WERI-Rb-1 (cell line): ENCODE measurements around the gene XAF1.

ENCODE experiments used
- DNase-seq: peaks from one replicate; pipeline ENCODE4 v3.0.0-alpha.2; 2020
- H3K27ac ChIP-seq: fragments of 250-450 bp; sonication (Bioruptor Pico); 2 replicates; pipeline ENCODE4 v1.5.1; 2020; ENCODE audit warnings: mild to moderate bottlenecking, moderate library complexity
- H3K27me3 ChIP-seq: fragments of 250-450 bp; sonication (Bioruptor Pico); 2 replicates; pipeline ENCODE4 v1.5.1; 2021; ENCODE audit warnings: mild to moderate bottlenecking, low read depth, moderate library complexity; ENCODE audit not compliant: insufficient read depth, severe bottlenecking
- H3K36me3 ChIP-seq: fragments of 250-450 bp; sonication (Bioruptor Pico); 2 replicates; pipeline ENCODE4 v1.5.1; 2020; ENCODE audit warnings: mild to moderate bottlenecking, moderate library complexity
- H3K4me3 ChIP-seq: 2 replicates; pipeline ENCODE4 v1.5.1; 2011; ENCODE audit warnings: low read depth, mild to moderate bottlenecking, control low read depth, low read length
- H3K9me3 ChIP-seq: fragments of 250-450 bp; sonication (Bioruptor Pico); 2 replicates; pipeline ENCODE4 v1.5.1; 2021; ENCODE audit warnings: mild to moderate bottlenecking, moderate library complexity; ENCODE audit not compliant: severe bottlenecking
- TF ChIP-seq, protein P1 (sequence below): IDR thresholded peaks from 2 replicates; pipeline ENCODE4 v1.5.1; 2011; ENCODE audit warnings: low read depth, mild to moderate bottlenecking, control low read depth, inconsistent platforms, low read length

The XAF1 gene

DNA sequence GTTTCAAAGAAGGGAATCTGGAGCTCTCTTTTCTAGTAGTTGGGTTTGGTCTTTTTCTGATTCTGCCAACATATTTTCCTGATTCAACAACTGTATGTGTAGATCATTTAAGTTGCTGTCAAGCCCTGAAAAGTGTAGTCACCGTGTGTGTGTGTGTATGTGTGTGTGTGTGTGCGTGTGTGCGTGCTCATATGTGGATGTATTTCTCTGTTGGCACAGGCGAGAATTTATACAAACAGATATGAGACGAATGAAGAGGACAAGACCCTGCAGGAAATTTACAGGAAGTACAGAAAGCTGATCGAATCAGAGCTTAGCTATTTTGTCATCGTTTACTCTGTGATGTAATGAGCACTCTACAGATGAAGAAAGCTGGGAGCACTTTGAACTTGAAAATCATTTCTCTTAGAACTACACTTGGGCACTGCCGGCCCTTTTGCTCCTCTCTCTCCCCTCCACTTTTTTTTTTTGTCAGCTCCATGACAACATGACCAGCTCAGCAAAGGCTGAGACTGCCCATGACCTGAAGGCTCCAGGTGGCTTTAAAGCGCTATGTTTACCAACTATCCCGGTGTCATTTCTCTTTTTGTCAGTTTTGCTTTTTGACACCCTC lies 31.3 kb downstream of the XAF1 start:
- H3K4me3 ChIP-seq, result no peak overlapping the region
- TF ChIP-seq, protein P1, sequence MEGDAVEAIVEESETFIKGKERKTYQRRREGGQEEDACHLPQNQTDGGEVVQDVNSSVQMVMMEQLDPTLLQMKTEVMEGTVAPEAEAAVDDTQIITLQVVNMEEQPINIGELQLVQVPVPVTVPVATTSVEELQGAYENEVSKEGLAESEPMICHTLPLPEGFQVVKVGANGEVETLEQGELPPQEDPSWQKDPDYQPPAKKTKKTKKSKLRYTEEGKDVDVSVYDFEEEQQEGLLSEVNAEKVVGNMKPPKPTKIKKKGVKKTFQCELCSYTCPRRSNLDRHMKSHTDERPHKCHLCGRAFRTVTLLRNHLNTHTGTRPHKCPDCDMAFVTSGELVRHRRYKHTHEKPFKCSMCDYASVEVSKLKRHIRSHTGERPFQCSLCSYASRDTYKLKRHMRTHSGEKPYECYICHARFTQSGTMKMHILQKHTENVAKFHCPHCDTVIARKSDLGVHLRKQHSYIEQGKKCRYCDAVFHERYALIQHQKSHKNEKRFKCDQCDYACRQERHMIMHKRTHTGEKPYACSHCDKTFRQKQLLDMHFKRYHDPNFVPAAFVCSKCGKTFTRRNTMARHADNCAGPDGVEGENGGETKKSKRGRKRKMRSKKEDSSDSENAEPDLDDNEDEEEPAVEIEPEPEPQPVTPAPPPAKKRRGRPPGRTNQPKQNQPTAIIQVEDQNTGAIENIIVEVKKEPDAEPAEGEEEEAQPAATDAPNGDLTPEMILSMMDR, result no peak
- no peaks in the 10 kb centered on the region for H3K9me3 ChIP-seq
- no peaks in the 10 kb centered on the region for H3K36me3 ChIP-seq
- DNase-seq, result no peak
- peaks cover 84% of the 10 kb centered on the region for H3K27me3 ChIP-seq
- H3K27ac ChIP-seq, result no peak overlapping the region

GRCh38 chr17:6789146-6789545 lies 33.3 kb downstream of the XAF1 start:
- Histone ChIP-seq H3K27ac (no peak overlapping the region), H3K9me3 (no peaks in the 10 kb centered on the region), H3K4me3 (no peak overlapping the region), H3K36me3 (no peaks in the 10 kb centered on the region), H3K27me3 (peaks cover 84% of the 10 kb centered on the region)
- TF ChIP-seq, protein P1, result no peak
- DNase-seq, result no peak

DNA sequence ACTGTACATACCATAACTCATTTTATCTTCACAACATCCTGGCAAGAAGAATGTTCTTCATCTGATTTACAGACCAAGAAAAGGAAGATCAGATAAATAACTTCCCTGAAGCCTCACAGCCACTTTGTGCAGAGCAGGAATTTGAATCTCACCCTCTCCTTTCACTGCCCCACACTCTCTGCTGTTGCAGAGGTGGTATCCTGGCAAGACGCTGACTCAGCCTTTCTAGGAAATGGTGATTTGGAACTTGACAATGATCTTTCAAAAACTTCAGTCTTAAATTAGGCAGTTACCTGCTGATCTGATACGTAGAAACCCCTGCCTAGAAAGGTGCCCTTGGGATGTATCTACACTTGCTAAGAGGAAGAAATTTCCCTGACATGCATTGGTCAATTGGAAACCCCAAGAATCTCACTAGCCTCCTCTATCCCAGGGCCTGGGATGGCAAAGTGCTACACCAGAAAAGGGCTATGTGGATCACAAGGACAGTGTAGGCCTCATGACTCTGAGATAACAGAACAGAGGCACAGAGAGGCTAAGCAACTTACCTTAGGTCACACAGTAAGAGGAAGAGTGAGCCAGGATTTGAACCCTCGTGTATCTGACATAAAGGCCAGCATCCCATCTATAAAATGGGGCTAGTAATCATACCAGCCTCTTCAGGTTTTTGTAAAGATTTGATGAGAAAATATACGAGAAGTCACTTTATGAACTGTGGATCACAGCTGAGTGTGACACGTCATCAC lies 38.1 kb downstream of the XAF1 start:
- no peak for DNase-seq
- TF ChIP-seq, protein P1, result no peak
- Histone ChIP-seq H3K27me3 (peaks cover 83% of the 10 kb centered on the region), H3K9me3 (no peaks in the 10 kb centered on the region), H3K36me3 (no peaks in the 10 kb centered on the region), H3K27ac (no peak overlapping the region), H3K4me3 (no peak overlapping the region)

- TF ChIP-seq, protein P1, result no peak
- H3K4me3 ChIP-seq, result no peak overlapping the region
- no peak for DNase-seq
Measured at GRCh38 chr17:6796017-6796886, 40.4 kb downstream of the XAF1 start.

DNA sequence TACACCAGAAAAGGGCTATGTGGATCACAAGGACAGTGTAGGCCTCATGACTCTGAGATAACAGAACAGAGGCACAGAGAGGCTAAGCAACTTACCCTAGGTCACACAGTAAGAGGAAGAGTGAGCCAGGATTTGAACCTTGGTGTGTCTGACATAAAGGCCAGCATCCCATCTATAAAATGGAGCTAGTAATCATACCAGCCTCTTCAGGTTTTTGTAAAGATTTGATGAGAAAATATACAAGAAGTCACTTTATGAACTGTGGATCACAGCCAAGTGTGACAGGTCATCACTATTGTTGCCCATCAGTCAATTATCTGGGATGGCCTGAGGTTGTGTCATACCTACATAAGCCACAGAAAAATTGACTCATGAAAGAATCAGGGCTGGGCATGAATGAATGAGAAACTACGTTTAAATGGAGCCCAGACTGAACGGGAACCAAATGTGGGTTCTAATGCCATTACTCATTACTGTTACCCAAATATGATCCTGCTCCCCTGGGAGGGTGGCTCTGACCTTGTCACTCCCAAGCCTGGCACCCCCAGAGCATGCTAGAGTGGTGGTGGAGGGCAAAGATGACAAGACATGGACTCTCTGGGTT lies 41.1 kb downstream of the XAF1 start:
- no peak overlapping the region for H3K4me3 ChIP-seq
- H3K27me3 ChIP-seq, result peaks cover 87% of the 10 kb centered on the region
- no peak overlapping the region for H3K27ac ChIP-seq
- no peak for DNase-seq
- TF ChIP-seq, protein P1, result no peak
- H3K9me3 ChIP-seq, result no peaks in the 10 kb centered on the region
- H3K36me3 ChIP-seq, result no peaks in the 10 kb centered on the region

More at GRCh38 chr17:6796017-6796886, 40.4 kb downstream of the XAF1 start:
- Histone ChIP-seq H3K27ac (no peak overlapping the region), H3K9me3 (no peaks in the 10 kb centered on the region), H3K36me3 (no peaks in the 10 kb centered on the region), H3K27me3 (peaks cover 86% of the 10 kb centered on the region)
